ENCODE data around the gene SST. TPM values are rescaled to one million over a fixed set of nuclear protein-coding genes. Genes with fewer than 3 reads are reported as not detected.

Gene SST
- total RNA-seq, 2 donors from 2014 or later = not detected

- no peak for ATAC-seq
These were observed 29.6 kb downstream of the SST start for GRCh38 chr3:187640569-187641059.

GRCh38 chr3:187639927-187640568 lies 30.1 kb downstream of the SST start:
- no peaks in the 10 kb centered on the region for H3K4me1 Mint-ChIP-seq
- peaks cover 3% of the 10 kb centered on the region for H3K36me3 Mint-ChIP-seq (ENCODE audit: low read depth)
- peaks cover 16% of the 10 kb centered on the region for H3K27me3 Mint-ChIP-seq
- H3K27ac Mint-ChIP-seq = no peak overlapping the region
- no peak for ATAC-seq
- H3K9me3 ChIP-seq (ENCODE audit: control insufficient read depth, low read length, poor library complexity, severe bottlenecking) = no peaks in the 10 kb centered on the region
- no peak overlapping the region for H3K4me3 Mint-ChIP-seq
- no peak for DNase-seq

More at GRCh38 chr3:187640569-187641059, 29.6 kb downstream of the SST start:
- no peak for DNase-seq
- Mint-ChIP-seq H3K36me3 (ENCODE audit: low read depth) (peaks cover 3% of the 10 kb centered on the region), H3K27me3 (peaks cover 16% of the 10 kb centered on the region), H3K4me1 (no peaks in the 10 kb centered on the region), H3K4me3 (no peak overlapping the region), H3K27ac (no peak overlapping the region)
- no peaks in the 10 kb centered on the region for H3K9me3 ChIP-seq (ENCODE audit: control insufficient read depth, low read length, poor library complexity, severe bottlenecking)

GRCh38 chr3:187636528-187636927 lies 33.7 kb downstream of the SST start:
- Mint-ChIP-seq H3K27ac (no peak overlapping the region), H3K4me1 (no peaks in the 10 kb centered on the region), H3K27me3 (peaks cover 12% of the 10 kb centered on the region), H3K36me3 (ENCODE audit: low read depth) (peaks cover 3% of the 10 kb centered on the region), H3K4me3 (no peak overlapping the region)
- peaks cover 4% of the 10 kb centered on the region for H3K9me3 ChIP-seq (ENCODE audit: control insufficient read depth, low read length, poor library complexity, severe bottlenecking)
- ATAC-seq (no peak), DNase-seq (no peak)

GRCh38 chr3:187630404-187630803 lies 39.8 kb downstream of the SST start:
- ATAC-seq = no peak
- H3K27ac Mint-ChIP-seq = no peak overlapping the region
- peaks cover 4% of the 10 kb centered on the region for H3K9me3 ChIP-seq (ENCODE audit: control insufficient read depth, low read length, poor library complexity, severe bottlenecking)
- DNase-seq = no peak
- peaks cover 15% of the 10 kb centered on the region for H3K27me3 Mint-ChIP-seq
- H3K36me3 Mint-ChIP-seq (ENCODE audit: low read depth) = no peaks in the 10 kb centered on the region
- no peak overlapping the region for H3K4me3 Mint-ChIP-seq
- no peaks in the 10 kb centered on the region for H3K4me1 Mint-ChIP-seq

- Mint-ChIP-seq H3K4me1 (no peaks in the 10 kb centered on the region), H3K27ac (no peak overlapping the region), H3K27me3 (peaks cover 17% of the 10 kb centered on the region), H3K4me3 (no peak overlapping the region), H3K36me3 (ENCODE audit: low read depth) (no peaks in the 10 kb centered on the region)
- no peak for ATAC-seq
- H3K9me3 ChIP-seq (ENCODE audit: control insufficient read depth, low read length, poor library complexity, severe bottlenecking) = peaks cover 4% of the 10 kb centered on the region
- no peak for DNase-seq
These were observed 40.5 kb downstream of the SST start for GRCh38 chr3:187629711-187630110.

- Mint-ChIP-seq H3K27me3 (peaks cover 25% of the 10 kb centered on the region), H3K27ac (no peak overlapping the region), H3K4me1 (no peaks in the 10 kb centered on the region), H3K36me3 (ENCODE audit: low read depth) (no peaks in the 10 kb centered on the region), H3K4me3 (no peak overlapping the region)
- H3K9me3 ChIP-seq (ENCODE audit: control insufficient read depth, low read length, poor library complexity, severe bottlenecking) = peaks cover under 1% of the 10 kb centered on the region
- DNase-seq (no peak), ATAC-seq (no peak)
These were observed 42.0 kb downstream of the SST start for GRCh38 chr3:187628169-187628568.

GRCh38 chr3:187626581-187626980 lies 43.6 kb downstream of the SST start:
- Mint-ChIP-seq H3K36me3 (ENCODE audit: low read depth) (no peaks in the 10 kb centered on the region), H3K27ac (no peak overlapping the region), H3K27me3 (peaks cover 38% of the 10 kb centered on the region), H3K4me1 (peaks cover 3% of the 10 kb centered on the region), H3K4me3 (no peak overlapping the region)
- H3K9me3 ChIP-seq (ENCODE audit: control insufficient read depth, low read length, poor library complexity, severe bottlenecking) = peaks cover 2% of the 10 kb centered on the region
- DNase-seq (no peak), ATAC-seq (no peak)

- Mint-ChIP-seq H3K36me3 (ENCODE audit: low read depth) (no peaks in the 10 kb centered on the region), H3K4me3 (no peak overlapping the region), H3K4me1 (peaks cover 3% of the 10 kb centered on the region), H3K27ac (no peak overlapping the region), H3K27me3 (peaks cover 28% of the 10 kb centered on the region)
- ATAC-seq (no peak), DNase-seq (no peak)
- peaks cover 2% of the 10 kb centered on the region for H3K9me3 ChIP-seq (ENCODE audit: control insufficient read depth, low read length, poor library complexity, severe bottlenecking)
These were observed 45.6 kb downstream of the SST start for GRCh38 chr3:187624588-187624987.

- peaks cover 3% of the 10 kb centered on the region for H3K4me1 Mint-ChIP-seq
- H3K27ac Mint-ChIP-seq = no peak overlapping the region
- H3K9me3 ChIP-seq (ENCODE audit: control insufficient read depth, low read length, poor library complexity, severe bottlenecking) = peaks cover 2% of the 10 kb centered on the region
- no peak overlapping the region for H3K4me3 Mint-ChIP-seq
- H3K36me3 Mint-ChIP-seq (ENCODE audit: low read depth) = no peaks in the 10 kb centered on the region
- no peak for ATAC-seq
- DNase-seq = no peak
- H3K27me3 Mint-ChIP-seq = peaks cover 24% of the 10 kb centered on the region
These were observed 46.8 kb downstream of the SST start for GRCh38 chr3:187623285-187623814.

- peaks cover 2% of the 10 kb centered on the region for H3K9me3 ChIP-seq (ENCODE audit: control insufficient read depth, low read length, poor library complexity, severe bottlenecking)
- H3K4me1 Mint-ChIP-seq = peaks cover 3% of the 10 kb centered on the region
- H3K4me3 Mint-ChIP-seq = no peak overlapping the region
- peaks cover 24% of the 10 kb centered on the region for H3K27me3 Mint-ChIP-seq
- H3K27ac Mint-ChIP-seq = no peak overlapping the region
- no peak for ATAC-seq
- no peaks in the 10 kb centered on the region for H3K36me3 Mint-ChIP-seq (ENCODE audit: low read depth)
- DNase-seq = no peak
These were observed 48.3 kb downstream of the SST start for GRCh38 chr3:187621881-187622280.

- H3K27ac Mint-ChIP-seq = no peak overlapping the region
- peaks cover 3% of the 10 kb centered on the region for H3K4me1 Mint-ChIP-seq
- no peaks in the 10 kb centered on the region for H3K36me3 Mint-ChIP-seq (ENCODE audit: low read depth)
- DNase-seq (no peak), ATAC-seq (no peak)
- H3K27me3 Mint-ChIP-seq = peaks cover 20% of the 10 kb centered on the region
- peaks cover 2% of the 10 kb centered on the region for H3K9me3 ChIP-seq (ENCODE audit: control insufficient read depth, low read length, poor library complexity, severe bottlenecking)
- H3K4me3 Mint-ChIP-seq = no peak overlapping the region
These were observed 50.7 kb downstream of the SST start for GRCh38 chr3:187619461-187619860.

Other genes with a start within 250 kb of the SST start
- gene RTP2, start 32.2 kb upstream of the SST start, total RNA-seq = not detected
- gene BCL6, start 75.1 kb upstream of the SST start, total RNA-seq = 10 to 100 TPM; 25.8 to 29.7 TPM

Data from T-helper 17 cell (primary cell).